Activated T-helper 2 cell treated with anti-CD3 and anti-CD28 coated beads, Interferon-gamma antibody, Interleukin-2, Interleukin-4, amounts not matched to agents 10 μg/mL and 5 μg/mL and 100 μg/mL, durations not matched to agents 14 hours and 24 hours and 36 hours (primary cell): ENCODE data around the gene MPP2. TPM values are rescaled to one million over a fixed set of nuclear protein-coding genes. Genes with fewer than 3 reads are reported as not detected.
"Not testable (repeated sequence)": the region's sequence is repeated elsewhere in the genome, so short reads cannot be mapped to it uniquely, and the experiment has no call there.

Experiments used
- DNase-seq: peaks from one replicate; pipeline ENCODE4 v3.0.0; 2021; ENCODE audit warnings: low spot score
- H3K27ac Mint-ChIP-seq: one replicate; pipeline ENCODE4 v1.8.0; 2021; ENCODE audit warnings: mixed read lengths
- H3K27me3 Mint-ChIP-seq: one replicate; pipeline ENCODE4 v1.8.0; 2021; ENCODE audit warnings: low read depth, mixed read lengths
- H3K36me3 Mint-ChIP-seq: one replicate; pipeline ENCODE4 v1.8.0; 2021; ENCODE audit warnings: low read depth, mixed read lengths
- H3K4me1 Mint-ChIP-seq: one replicate; pipeline ENCODE4 v1.8.0; 2021; ENCODE audit warnings: low read depth, mixed read lengths
- H3K4me3 Mint-ChIP-seq: one replicate; pipeline ENCODE4 v1.8.0; 2021; ENCODE audit warnings: low read depth, mild to moderate bottlenecking, moderate library complexity, mixed read lengths
- H3K9me3 Mint-ChIP-seq: one replicate; pipeline ENCODE4 v1.8.0; 2021; ENCODE audit warnings: mixed read lengths
- intact Hi-C: fragments of 100-400 bp; cut with micrococcal nuclease; formaldehyde crosslinking; loops from one replicate; pipeline ENCODE4 v1.15.1; 2023
- total RNA-seq: library from RNA; stranded (reverse); gene quantifications from 2 replicates; pipeline ENCODE4 v1.2.3, GENCODE V29; 2022

The MPP2 gene
- total RNA-seq, 1 donor from 2014 or later = 1.2 TPM

DNA sequence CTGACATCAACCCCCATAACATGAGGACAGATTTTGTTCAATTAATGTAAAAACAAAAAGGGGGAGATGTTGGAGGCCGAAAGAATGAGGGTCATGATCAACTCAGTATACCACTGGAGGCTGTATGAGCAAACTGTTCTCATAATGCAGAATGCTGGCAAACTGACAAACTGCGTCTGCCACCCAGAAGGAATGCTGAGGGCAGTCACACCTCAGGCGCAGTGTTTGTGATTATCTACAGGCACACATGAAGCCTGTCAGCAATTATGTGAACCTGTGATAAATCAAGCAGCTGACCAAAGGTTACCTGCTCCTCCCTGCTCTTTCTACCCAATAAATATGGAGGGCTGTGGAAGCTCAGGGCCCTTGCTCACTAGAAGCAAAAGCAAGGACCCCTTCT lies 33.0 kb downstream of the MPP2 start:
- Mint-ChIP-seq H3K4me1 (no peaks in the 10 kb centered on the region), H3K36me3 (no peaks in the 10 kb centered on the region), H3K9me3 (no peaks in the 10 kb centered on the region), H3K27me3 (peaks cover 3% of the 10 kb centered on the region), H3K4me3 (no peak overlapping the region), H3K27ac (no peak overlapping the region)
- intact Hi-C loops = no loop called here
- DNase-seq = no peak

DNA sequence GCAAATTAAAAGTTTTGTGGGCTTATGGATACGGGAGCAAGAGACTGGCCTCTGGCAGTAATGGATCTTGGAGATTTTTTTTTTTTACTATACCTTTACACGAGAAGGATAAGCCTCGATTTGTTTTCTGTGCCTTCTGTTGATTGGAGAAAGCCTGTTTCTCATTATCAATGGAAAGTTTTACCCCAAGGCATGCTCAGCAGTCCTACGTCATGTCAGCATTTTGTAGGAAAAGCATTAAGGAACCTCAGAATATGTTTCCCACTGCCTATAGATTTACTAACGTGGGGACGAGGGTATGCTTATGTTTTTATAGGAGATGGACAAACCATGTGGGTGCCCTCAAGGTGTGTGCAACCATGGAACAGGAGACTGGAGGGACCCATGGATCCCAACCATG lies 33.5 kb downstream of the MPP2 start:
- Mint-ChIP-seq H3K27ac (no peak overlapping the region), H3K4me1 (no peaks in the 10 kb centered on the region), H3K27me3 (peaks cover 3% of the 10 kb centered on the region), H3K9me3 (no peaks in the 10 kb centered on the region), H3K4me3 (no peak overlapping the region), H3K36me3 (no peaks in the 10 kb centered on the region)
- DNase-seq = no peak
- intact Hi-C loops = no loop called here

DNA sequence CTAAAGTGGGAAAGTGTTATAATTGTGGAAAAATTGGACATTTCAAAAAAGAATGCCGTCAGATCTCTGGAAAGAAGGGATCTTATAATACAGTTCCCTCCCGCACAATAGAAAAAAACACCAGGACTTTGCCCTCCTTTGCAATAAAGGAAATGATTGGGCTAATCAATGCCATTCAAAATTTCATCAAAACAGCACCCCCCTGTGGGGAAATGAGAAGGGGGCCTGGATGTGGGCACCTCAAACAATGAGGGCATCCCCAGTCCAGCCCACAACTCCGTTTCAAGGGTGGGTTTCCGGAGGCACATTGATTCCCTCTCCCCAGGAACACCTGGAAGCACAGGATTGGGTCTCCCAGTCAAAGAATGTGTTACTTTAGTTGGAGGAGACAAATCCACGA lies 34.2 kb downstream of the MPP2 start:
- no peaks in the 10 kb centered on the region for H3K4me1 Mint-ChIP-seq
- H3K27ac Mint-ChIP-seq = no peak overlapping the region
- no peak overlapping the region for H3K4me3 Mint-ChIP-seq
- no peak for DNase-seq
- H3K9me3 Mint-ChIP-seq = no peaks in the 10 kb centered on the region
- H3K27me3 Mint-ChIP-seq = peaks cover 10% of the 10 kb centered on the region
- intact Hi-C loops = no loop called here
- H3K36me3 Mint-ChIP-seq = no peaks in the 10 kb centered on the region

DNA sequence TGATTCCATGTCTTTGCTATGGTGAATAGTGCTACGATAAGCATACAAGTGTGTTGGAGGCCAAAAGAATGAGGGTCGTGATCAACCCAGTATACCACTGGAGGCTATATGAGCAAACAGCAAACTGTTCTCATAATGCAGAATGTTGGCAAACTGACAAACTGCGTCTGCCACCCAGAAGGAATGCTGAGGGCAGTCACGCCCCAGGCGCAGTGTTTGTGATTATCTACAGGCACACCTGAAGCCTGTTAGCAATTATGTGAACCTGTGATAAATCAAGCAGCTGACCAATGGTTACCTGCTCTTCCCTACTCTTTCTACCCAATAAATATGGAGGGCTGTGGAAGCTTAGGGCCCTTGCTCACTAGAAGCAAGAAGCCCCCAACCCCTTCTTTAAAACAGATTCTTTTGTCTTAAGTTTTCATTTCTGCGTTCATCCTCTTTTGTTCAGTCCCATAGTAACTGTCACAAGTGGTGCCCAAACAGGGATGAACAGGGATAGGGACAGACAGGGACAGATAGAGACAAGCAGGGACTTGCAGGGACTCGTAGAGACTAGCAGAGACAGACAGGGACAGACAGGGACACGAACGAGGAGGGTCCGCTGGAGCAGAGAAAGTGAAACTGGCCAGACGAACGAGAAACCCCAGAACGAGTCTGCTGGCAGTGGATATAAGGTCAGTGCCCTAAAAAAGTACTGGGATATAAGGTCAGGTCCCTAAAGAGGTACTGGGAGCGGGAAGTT lies 35.2 kb downstream of the MPP2 start:
- H3K4me1 Mint-ChIP-seq = no peaks in the 10 kb centered on the region
- no peak overlapping the region for H3K4me3 Mint-ChIP-seq
- no peaks in the 10 kb centered on the region for H3K36me3 Mint-ChIP-seq
- intact Hi-C loops = no loop called here
- DNase-seq = no peak
- peaks cover 17% of the 10 kb centered on the region for H3K27me3 Mint-ChIP-seq
- H3K27ac Mint-ChIP-seq = no peak overlapping the region
- H3K9me3 Mint-ChIP-seq = no peaks in the 10 kb centered on the region

DNA sequence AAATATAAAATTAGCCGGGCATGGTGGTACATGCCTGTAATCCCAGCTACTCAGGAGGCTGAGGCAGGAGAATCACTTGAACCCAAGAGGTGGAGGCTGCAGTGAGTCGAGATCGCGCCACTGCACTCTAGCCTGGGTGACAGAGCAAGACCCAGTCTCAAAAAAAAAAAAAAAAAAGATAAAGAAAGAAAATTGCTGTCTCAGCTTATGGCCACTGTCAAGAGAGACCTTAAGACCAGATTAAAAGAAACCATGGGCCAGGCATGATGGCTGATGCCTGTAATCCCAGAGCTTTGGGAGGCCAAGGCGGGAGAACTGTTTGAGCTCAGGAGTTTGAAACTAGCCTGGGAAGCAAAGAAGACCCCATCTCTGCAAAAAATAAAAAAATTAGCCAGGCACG lies 38.3 kb downstream of the MPP2 start:
- H3K4me1 Mint-ChIP-seq, intact Hi-C loops, H3K36me3 Mint-ChIP-seq, H3K4me3 Mint-ChIP-seq, H3K9me3 Mint-ChIP-seq, DNase-seq, H3K27ac Mint-ChIP-seq: not testable (repeated sequence)
- H3K27me3 Mint-ChIP-seq = peaks cover 24% of the 10 kb centered on the region

DNA sequence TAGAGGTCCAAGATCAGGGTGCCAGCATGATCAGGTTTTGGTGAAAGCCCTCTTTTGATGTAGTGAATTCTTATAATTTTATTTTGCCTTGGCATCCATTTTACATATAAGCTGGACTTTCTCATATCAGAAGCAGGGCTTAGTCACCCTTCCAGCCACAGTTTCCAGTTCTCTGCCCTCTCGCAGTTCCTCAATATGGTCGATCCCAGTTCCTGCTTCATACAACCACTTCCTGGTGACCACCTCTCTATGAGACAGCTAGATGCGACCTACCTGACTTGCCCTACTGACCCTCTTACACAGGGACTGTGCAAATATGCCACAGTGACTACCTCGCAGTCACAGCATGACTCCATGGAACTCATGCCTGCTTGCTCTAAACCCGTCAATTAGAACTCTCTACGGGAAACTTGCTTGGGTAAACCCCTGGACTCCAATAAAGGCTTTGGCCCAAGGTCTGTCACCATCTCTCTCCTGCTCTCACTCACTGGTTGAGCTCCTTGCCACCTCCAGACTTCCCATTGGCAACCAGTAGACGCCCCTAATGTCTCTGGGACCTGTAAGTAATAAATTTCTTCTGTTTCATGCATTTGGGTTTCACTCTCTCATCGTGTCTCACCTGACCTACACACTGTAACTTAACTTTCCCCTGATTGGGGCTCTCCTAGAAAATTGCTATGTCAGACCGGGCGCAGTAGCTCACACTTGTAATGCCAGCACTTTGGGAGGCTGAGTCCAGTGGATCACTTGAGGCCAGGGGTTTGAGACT lies 38.9 kb downstream of the MPP2 start:
- intact Hi-C loops = no loop called here
- Mint-ChIP-seq H3K36me3 (no peaks in the 10 kb centered on the region), H3K4me1 (no peaks in the 10 kb centered on the region), H3K9me3 (no peaks in the 10 kb centered on the region), H3K4me3 (no peak overlapping the region), H3K27ac (no peak overlapping the region), H3K27me3 (peaks cover 24% of the 10 kb centered on the region)
- no peak for DNase-seq

DNA sequence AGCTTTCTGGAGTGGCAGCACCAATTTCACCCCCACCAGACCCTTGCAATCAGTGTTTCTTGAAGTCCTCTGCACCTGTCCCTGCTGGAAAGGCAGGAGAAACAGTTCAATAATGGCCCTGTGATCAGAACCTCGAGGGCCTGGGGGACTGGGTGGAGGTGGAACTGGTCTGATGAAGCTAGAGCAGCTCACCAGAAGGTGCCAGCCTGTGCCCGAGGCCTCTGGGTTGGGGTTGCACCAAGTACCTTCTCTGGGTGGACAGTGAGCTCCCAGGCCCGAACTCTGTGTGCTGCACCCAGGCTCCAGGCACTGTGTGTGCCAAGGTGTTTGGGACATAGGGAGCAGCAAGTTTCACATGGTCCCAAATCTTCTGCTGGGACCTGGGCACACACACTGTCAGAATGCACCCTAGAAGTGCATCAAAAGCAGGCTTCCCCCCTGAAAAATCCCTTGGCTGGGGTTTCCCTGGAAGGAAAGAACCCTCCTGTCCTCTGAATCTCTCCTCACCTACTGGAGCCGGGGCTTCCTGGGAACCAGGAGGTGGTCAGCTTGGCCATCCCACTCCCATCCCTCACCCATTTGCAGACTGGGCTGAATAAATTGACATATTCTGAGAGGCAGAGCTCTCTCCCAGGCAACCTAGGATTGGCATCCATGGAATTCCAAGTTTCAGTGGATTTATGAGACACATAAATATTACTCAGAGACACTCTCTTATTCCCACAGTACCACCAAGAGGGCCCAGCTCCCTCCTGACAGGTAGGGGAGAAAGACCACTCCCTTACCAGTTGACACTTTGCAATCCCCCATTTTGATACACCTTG lies 43.0 kb downstream of the MPP2 start:
- no peaks in the 10 kb centered on the region for H3K9me3 Mint-ChIP-seq
- no peak for DNase-seq
- H3K4me3 Mint-ChIP-seq = no peak overlapping the region
- H3K27me3 Mint-ChIP-seq = peaks cover 24% of the 10 kb centered on the region
- H3K4me1 Mint-ChIP-seq = no peaks in the 10 kb centered on the region
- H3K27ac Mint-ChIP-seq = no peak overlapping the region
- H3K36me3 Mint-ChIP-seq = no peaks in the 10 kb centered on the region
- intact Hi-C loops = no loop called here

DNA sequence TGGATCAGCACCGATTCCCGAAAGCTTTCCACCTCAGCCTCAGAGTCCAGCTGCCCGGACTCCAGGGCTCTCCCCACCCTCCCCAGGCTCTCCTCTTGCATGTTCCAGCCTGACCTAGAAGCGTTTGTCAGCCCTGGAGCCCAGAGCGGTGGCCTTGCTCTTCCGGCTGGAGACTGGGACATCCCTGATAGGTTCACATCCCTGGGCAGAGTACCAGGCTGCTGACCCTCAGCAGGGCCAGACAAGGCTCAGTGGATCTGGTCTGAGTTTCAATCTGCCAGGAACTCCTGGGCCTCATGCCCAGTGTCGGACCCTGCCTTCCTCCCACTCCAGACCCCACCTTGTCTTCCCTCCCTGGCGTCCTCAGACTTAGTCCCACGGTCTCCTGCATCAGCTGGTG lies 45.4 kb downstream of the MPP2 start:
- intact Hi-C loops = no loop called here
- no peaks in the 10 kb centered on the region for H3K36me3 Mint-ChIP-seq
- no peaks in the 10 kb centered on the region for H3K9me3 Mint-ChIP-seq
- no peak overlapping the region for H3K4me3 Mint-ChIP-seq
- H3K27ac Mint-ChIP-seq = no peak overlapping the region
- DNase-seq = no peak
- no peaks in the 10 kb centered on the region for H3K4me1 Mint-ChIP-seq
- peaks cover 9% of the 10 kb centered on the region for H3K27me3 Mint-ChIP-seq

DNA sequence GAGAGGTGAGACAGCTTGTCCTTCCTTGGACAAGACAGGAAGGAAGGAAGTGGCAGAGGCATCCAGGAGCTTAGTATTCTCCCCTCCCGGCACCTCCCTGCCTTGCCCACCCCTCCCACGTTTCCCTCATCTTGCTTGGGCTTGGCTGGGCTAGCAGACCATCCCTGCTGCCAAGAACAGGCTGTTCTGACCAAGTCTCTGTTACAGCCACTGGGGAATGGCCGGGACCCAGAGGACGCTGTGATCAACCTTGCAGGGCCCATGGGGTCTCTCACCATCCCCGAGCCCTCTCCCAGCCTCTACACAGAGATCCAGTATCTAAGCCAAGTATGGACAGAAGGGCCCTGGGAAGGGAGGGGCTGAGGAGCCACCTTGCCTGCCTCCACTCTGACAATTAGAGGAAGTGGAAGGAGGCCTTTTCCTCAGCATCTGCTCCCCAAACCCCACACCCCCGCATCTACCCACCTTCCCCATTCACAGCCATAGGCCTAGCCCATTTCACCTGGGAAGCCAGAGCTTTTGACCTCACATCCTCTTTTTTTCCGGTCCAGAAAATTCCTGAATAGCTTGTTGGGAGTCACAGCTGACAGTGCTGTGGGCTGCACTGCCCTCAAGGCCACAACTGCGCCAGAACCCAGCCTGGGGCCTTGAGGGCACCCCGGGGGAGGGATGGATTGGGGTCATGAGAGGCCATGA lies 46.3 kb downstream of the MPP2 start:
- H3K27ac Mint-ChIP-seq = no peak overlapping the region
- peaks cover 6% of the 10 kb centered on the region for H3K27me3 Mint-ChIP-seq
- H3K9me3 Mint-ChIP-seq = no peaks in the 10 kb centered on the region
- H3K36me3 Mint-ChIP-seq = no peaks in the 10 kb centered on the region
- H3K4me1 Mint-ChIP-seq = no peaks in the 10 kb centered on the region
- H3K4me3 Mint-ChIP-seq = no peak overlapping the region
- no peak for DNase-seq
- intact Hi-C loops = no loop called here

DNA sequence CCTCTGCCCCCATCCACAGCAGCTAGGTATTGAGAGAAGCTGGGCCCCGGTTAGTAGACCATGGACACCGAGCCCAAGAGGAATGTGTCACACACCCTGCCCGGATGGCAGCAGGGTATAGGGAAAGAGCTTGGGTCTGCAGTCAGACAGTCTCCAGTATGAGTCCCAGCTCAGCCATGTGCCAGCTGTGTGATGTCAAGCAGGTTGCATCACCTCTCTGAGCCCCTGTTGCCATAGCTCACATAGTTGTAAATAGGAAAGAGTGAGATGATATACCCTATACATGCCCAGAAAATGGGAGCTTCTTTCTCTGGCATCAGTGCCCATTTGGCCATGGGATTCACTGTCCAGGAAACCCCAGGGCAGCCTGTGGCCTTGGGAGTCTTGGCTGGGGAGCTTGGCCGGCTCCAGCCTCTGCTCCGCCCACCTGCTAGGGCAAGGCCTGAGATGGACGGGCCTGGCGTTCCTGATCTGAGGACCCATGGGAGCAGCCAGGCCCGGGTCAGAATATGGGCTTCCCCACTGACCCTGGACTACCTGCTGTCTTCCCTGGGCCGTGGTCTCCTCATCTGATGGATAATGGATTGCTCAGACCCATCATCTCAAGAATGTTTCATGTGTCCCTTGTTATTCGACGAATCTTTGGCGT lies 47.1 kb downstream of the MPP2 start:
- DNase-seq = no peak
- H3K36me3 Mint-ChIP-seq = no peaks in the 10 kb centered on the region

DNA sequence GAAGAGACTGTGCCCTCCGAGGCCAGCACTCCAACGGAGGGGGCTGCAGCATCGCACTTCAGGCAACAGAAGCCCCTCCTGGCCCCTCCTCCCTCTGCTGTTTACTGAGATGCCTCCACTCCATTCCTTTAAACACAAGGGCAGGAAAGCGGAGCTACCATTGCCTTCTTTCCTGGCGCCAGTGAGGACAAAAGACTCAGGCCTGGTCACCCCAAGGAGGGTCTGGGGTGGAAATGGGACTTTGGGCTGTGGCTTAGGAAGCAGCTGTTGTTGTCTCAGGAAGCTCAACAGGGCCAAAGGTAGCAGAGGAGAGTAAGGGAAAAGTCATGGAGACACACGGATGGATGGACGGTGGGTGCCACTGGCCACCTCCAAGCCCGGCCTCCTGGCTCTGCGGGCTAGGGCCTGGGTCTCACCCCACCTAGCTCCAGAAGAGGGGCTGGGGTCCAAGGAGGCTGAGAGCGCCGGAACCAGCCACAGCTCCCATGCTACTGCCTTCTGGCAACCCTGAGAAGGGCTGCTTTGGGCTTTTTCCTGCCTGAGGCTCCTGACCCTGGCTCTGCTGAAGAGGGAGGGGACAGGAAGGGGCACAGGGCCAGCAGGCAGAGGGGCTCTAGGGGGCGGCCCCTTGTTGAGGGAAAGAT lies 49.3 kb downstream of the MPP2 start:
- no peak overlapping the region for H3K4me3 Mint-ChIP-seq
- no peaks in the 10 kb centered on the region for H3K4me1 Mint-ChIP-seq
- intact Hi-C loops = no loop called here
- H3K36me3 Mint-ChIP-seq = no peaks in the 10 kb centered on the region
- H3K9me3 Mint-ChIP-seq = no peaks in the 10 kb centered on the region
- no peak overlapping the region for H3K27ac Mint-ChIP-seq
- DNase-seq = no peak
- peaks cover 3% of the 10 kb centered on the region for H3K27me3 Mint-ChIP-seq

More for the DNA sequence above, 47.1 kb downstream of the MPP2 start:
- Mint-ChIP-seq H3K27ac (no peak overlapping the region), H3K27me3 (peaks cover 6% of the 10 kb centered on the region), H3K9me3 (no peaks in the 10 kb centered on the region), H3K4me1 (no peaks in the 10 kb centered on the region), H3K4me3 (no peak overlapping the region)
- intact Hi-C loops = no loop called here

DNA sequence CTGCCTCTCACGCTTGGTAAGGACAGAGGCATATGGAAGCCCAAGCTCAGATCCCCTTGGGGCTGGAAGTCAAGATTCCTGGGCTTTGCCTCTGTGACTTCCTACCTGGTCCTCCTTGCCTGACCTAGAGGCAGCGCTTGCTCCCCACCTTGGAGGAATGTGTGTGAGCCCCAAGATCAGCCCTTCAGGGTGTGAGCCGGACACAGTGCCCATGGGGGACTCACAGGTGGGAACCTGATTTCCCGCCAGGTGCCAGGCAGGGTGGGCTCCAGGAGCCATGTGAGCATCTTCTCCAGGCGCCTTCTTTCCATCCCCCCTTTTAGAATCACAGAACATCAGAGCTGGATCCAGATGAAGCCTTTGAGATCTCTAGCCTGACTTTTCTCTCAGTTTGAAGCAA lies 50.2 kb downstream of the MPP2 start:
- no peak for DNase-seq
- intact Hi-C loops = no loop called here
- Mint-ChIP-seq H3K27ac (no peak overlapping the region), H3K4me1 (no peaks in the 10 kb centered on the region), H3K36me3 (no peaks in the 10 kb centered on the region), H3K9me3 (no peaks in the 10 kb centered on the region), H3K4me3 (no peak overlapping the region), H3K27me3 (no peaks in the 10 kb centered on the region)
